ENCODE data around the gene ACSM2B. TPM values are rescaled to one million over a fixed set of nuclear protein-coding genes. Genes with fewer than 3 reads are reported as not detected.
"Not testable (repeated sequence)": the region's sequence is repeated elsewhere in the genome, so short reads cannot be mapped to it uniquely, and the experiment has no call there.

Gene ACSM2B
- total and polyA plus RNA-seq, 12 donors = 0.01 to 0.13 TPM; not detected in 10

- Histone ChIP-seq H3K27ac (peak overlapping the region in 7 of 10 donors; percentile 13 to 79 (median 33)), H3K4me3 (no peak overlapping the region), H3K36me3 (no peaks in the 10 kb centered on the region), H3K9me3 (no peaks in the 10 kb centered on the region), H3K4me1 (peaks cover 0 to 18% (median 9%) of the 10 kb centered on the region in 9 donors), H3K27me3 (peaks cover 0 to 6% (median 0%) of the 10 kb centered on the region in 7 donors)
- peak; percentile 25 to 86 (median 68) for ATAC-seq
- 28 to 43% methylated on average over 2 of the region's 2 CpGs for WGBS, 2 donors
- TF ChIP-seq CTCF (IDR thresholded peaks at IDR 0.05) = no peak
- peak; percentile 39 to 55 for DNase-seq
- intact Hi-C loops (cut with DNase I) = no loop called here
These were observed 35.3 kb upstream of the ACSM2B start for GRCh38 chr16:20611350-20611902.

GRCh38 chr16:20610892-20611349, 34.8 kb upstream of the ACSM2B start:
- Histone ChIP-seq H3K9me3 (no peaks in the 10 kb centered on the region), H3K4me1 (peaks cover 0 to 18% (median 9%) of the 10 kb centered on the region in 9 donors), H3K36me3 (no peaks in the 10 kb centered on the region), H3K27me3 (peaks cover 0 to 6% (median 0%) of the 10 kb centered on the region in 7 donors), H3K27ac (peak overlapping the region in 5 of 10 donors; percentile 18 to 79 (median 38)), H3K4me3 (no peak overlapping the region)
- intact Hi-C loops (cut with DNase I) = no loop called here
- ATAC-seq (peak in 6 of 8 donors; percentile 10 to 40 (median 26)), DNase-seq (no peak)
- 67% methylated on average over 4 of the region's 4 CpGs for WGBS, 2 donors
- TF ChIP-seq CTCF (IDR thresholded peaks at IDR 0.05) = no peak

- Histone ChIP-seq H3K27ac (peak overlapping the region in 2 of 10 donors; percentile 19 to 79), H3K4me1 (peaks cover 0 to 18% (median 9%) of the 10 kb centered on the region in 9 donors), H3K4me3 (no peak overlapping the region), H3K36me3 (no peaks in the 10 kb centered on the region), H3K9me3 (peaks cover 0 to 5% (median 0%) of the 10 kb centered on the region in 11 donors), H3K27me3 (peaks cover 0 to 6% (median 0%) of the 10 kb centered on the region in 7 donors)
- intact Hi-C loops (cut with DNase I) = no loop called here
- 58 to 65% methylated on average over 6 of the region's 6 CpGs for WGBS, 2 donors
- no peak for ATAC-seq
- no peak for TF ChIP-seq CTCF (IDR thresholded peaks at IDR 0.05)
- no peak for DNase-seq
These were observed 34.2 kb upstream of the ACSM2B start for GRCh38 chr16:20610211-20610891.

- 54 to 55% methylated on average over 11 of the region's 11 CpGs for WGBS, 2 donors
These were observed 26.0 kb upstream of the ACSM2B start for GRCh38 chr16:20602205-20602604.

GRCh38 chr16:20599475-20599874, 23.3 kb upstream of the ACSM2B start:
- H3K4me1 ChIP-seq; H3K4me3 ChIP-seq; H3K27me3 ChIP-seq; H3K9me3 ChIP-seq; H3K27ac ChIP-seq; ATAC-seq; DNase-seq; H3K36me3 ChIP-seq; intact Hi-C loops (cut with DNase I): not testable (repeated sequence)
- 86 to 87% methylated on average over 5 of the region's 5 CpGs for WGBS, 2 donors

More at GRCh38 chr16:20602205-20602604, 26.0 kb upstream of the ACSM2B start:
- H3K4me1 ChIP-seq; H3K27ac ChIP-seq; H3K36me3 ChIP-seq; H3K27me3 ChIP-seq; H3K9me3 ChIP-seq; H3K4me3 ChIP-seq; intact Hi-C loops (cut with DNase I); DNase-seq: not testable (repeated sequence)
- peak in 6 of 9 donors; percentile 11 to 41 (median 26) for TF ChIP-seq CTCF (IDR thresholded peaks at IDR 0.05)
- ATAC-seq = peak in 1 of 8 donors; percentile 38

All from heart right ventricle (tissue), 16 donors.